T1000 (cell line): ENCODE data around the gene NLGN4X.

ENCODE experiments used
- DNase-seq: peaks from one replicate; lab custom pipeline; 2025; ENCODE audit warnings: mixed read lengths; lab: John Stamatoyannopoulos, UW

The NLGN4X gene

DNA sequence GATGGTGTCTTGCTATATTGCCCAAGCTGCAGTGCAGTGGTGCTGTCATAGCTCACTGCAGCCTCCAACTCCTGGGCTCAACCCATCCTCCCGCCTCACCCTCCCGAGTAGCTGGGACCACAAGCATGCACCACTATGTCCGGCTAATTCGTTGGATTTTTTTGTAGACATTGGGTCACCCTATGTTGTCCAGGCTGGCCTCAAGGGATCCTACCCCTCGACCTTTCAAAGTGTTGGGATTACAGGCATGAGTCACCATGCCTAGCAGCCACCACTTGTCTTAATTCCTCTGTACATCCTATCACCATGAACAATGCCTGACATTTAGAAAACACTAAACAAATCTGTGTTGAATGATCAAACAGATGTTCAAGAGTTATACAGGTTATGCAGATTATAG is 76.7 kb downstream of the NLGN4X start:
- DNase-seq: no peak

DNA sequence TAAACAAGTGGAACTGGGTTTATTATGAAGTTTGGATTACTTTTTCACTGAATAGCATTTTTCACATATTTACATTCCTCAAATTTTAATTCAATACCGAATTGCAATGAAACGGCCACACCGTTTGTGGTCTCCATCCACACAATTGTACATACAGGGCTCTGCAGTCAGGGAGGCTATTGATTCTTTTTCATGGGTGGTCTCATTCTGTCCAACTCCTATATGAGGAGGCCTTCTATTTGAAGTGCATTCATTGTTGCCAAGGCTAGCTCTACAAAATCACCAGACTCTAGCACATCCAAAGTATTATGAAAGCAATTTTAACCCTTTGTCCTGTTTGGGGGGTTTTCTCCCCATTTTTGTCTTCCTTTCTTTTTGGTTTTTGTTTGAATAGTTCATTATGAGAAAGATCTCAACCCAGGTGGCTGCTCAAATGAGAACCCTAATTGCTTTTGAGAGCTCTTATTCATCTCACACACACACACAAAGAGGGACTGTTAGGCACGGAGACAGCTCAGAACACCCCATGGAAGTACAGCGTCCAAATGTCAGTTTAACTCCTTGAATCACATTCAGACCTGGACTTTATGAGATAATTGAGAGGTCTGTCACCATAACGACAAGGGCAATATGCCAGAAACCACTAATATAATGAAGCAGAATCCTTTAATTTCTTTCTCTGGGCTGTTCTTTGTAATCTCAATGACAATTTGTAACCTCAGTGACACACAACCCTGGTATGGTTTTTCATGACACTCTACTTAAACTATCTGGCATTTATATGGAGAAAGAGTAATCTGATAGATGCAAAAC is 79.4 kb downstream of the NLGN4X start:
- DNase-seq: no peak

DNA sequence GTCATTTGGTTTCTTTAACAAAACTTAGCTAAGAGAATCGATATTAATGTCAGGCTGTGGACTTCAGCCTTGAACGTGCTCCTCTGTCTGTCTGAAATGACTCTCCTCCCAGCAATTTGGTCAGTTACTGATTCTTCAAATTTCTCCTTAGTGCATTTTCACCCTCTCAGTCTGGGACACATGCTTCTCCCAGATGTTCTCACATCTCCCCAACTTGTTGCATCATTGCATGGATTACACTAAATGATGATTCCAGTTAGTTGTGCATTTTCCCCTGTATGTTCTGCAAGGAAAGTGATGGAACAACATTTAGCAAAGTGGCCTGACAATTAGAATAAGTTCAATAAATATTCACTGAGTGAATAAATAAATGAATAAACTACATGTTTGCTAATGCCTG is 94.4 kb downstream of the NLGN4X start:
- no peak for DNase-seq

DNA sequence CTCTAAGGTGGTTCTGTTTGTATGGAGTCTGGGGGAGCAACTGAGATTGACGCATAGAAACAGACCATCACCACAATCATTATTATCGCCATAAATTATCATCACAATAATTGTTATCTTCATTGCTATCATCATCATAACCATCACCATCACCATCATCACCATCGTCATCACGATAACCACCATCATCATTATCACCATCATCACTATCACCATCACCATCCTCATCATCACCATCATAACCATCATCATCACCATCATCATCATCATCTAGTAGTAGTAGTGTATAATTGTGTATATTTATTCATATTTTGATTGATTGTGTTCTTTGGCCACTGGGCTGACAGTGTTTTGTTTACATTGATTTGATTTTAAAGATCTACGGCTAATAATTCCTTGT is 95.7 kb downstream of the NLGN4X start:
- no peak for DNase-seq

DNA sequence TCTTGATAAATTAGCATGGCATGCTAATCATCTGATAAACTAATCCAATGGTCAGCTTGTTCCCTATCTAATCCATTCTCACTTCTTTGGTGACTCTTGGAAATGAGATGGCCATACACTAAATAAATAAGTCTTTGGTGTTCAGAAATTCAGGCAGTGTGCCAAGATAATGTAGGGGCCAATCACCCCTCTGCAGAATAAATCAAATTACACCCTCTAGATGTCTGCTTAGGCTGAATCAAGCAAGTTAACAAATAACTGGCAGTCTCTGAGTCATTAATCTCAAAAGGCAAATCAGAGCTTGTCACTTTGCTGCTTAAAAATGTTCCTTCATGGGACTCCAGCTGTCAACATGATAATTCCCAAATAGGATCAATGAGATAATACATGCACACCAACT is 97.4 kb downstream of the NLGN4X start:
- DNase-seq: no peak

DNA sequence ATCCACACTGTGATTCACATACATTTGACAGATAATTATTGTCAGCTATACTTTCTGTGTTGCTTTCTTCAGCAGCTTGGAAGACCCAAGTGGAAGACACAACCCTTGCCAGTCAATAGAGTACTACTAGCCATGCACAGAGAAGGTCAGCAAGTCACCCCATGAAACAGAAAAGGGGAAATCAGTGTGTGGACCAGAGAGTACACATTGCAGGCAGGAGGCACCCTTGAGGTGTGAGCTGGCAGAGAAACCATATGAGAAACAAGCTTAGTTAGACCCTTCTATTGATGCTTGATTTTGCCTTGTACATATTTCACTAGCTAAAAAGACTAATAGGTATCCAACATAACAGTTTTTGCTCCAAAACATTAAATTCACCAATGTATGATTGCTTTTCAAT is 99.5 kb downstream of the NLGN4X start:
- DNase-seq: no peak

DNA sequence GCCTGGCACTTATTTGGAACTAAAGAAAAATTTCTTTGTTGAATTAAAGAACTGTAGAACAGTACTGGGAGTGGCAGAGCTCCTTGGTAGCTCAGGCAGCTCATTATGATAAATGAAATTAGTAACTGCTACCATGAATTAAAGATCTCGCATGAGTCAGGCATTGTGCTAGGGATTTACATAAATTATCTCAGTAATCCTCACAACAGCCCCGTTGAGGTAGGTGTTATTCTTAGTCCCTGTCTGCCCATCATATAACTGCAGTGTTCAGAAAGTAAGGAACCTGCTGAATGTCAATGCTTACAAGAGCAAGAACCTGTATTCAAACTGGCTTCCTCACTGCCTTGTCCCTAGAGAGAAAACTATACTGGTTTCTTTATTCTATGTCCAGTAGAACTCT is 108.3 kb downstream of the NLGN4X start:
- no peak for DNase-seq

DNA sequence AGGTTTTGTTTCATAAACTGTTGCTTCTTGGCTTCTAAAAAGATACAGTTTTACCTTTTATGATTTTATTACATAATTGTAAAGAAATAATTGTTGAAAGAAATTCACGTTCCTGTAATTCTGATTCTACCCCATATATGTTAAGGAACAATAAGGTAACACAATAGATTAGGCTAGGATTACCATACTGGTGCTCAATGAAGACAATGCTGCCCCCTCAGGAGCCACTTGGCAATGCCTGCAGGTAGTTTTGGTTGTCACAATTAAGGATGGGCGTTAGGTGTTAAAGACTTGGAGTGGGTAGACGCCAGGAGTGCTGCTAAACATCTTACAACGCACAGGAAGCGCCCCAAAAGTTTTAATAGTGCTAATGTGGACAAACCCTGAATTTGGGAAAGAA is 133.2 kb downstream of the NLGN4X start:
- no peak for DNase-seq

DNA sequence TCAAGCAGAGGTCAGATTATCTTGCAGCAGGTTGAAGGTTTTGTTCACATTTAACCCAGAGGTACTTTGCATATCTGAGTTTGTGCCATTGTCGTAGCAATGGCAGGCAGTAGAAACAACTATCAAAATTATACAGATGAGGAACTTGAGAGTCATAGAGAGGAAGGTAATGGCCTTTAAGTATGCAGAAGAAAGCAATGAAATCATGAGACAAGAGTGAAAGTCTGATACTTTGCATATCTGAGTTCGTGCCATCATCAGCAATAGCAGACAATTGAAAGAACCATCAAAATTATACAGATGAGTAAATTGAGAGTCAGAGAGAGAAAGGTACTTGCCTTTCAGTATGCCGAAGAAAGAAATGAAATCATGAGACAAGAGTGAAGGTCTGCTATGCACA is 154.1 kb downstream of the NLGN4X start:
- DNase-seq: no peak

DNA sequence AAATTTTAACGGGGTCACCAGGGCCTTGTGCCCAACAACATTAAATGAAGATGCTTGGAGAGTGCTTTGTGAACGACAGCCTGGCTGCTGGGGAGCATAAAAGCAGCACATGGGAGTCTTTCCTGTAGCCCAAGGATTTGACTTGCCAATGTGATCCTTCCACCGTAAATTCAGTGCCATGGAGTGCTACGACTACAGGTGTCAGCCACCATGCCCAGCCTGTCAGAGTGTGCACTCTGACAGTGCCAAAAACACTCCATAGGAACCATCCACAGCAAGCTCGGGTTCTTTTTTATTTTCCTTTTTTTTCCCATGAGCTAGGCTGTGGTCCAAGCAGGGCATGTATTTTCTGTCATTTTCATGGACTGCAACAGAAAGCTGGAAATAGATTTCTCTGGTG is 156.9 kb downstream of the NLGN4X start:
- DNase-seq: no peak

DNA sequence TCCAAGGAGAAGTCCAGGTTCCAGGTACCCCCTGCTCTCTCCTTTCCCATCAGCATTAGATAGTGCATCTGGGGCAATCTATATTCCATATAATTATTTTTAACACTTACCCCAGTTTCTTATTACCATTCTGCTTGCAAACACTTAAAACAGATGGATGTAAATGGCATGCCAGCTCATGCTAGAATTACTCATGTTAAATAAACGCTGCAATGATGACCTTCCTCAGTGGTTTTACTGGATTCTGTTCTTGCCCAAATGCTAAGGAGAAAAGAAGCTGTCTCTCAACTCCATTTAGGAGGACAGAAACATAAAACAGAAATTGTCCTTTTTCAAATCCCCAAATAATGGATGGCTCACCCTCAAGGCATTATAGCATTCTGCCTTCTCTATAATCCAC is 161.1 kb downstream of the NLGN4X start:
- no peak for DNase-seq

DNA sequence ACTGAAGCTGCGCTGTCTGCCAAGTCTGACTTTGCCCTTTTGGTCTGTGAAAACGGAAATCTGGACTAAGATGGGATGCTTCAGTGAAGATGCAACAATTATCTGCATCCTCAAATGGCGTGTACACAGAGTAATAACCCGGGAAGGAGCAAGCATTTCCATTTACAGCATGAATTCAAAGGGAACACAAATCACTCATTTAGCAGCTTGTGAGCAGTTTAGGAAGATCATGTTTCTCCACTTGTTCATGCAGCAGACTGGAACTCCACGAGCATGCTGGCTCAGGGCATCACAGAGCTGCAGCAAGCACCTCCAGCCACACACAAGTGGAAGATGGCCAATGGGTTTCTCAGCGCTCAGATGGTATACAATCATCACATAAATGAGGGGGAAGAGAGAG is 175.5 kb downstream of the NLGN4X start:
- no peak for DNase-seq

DNA sequence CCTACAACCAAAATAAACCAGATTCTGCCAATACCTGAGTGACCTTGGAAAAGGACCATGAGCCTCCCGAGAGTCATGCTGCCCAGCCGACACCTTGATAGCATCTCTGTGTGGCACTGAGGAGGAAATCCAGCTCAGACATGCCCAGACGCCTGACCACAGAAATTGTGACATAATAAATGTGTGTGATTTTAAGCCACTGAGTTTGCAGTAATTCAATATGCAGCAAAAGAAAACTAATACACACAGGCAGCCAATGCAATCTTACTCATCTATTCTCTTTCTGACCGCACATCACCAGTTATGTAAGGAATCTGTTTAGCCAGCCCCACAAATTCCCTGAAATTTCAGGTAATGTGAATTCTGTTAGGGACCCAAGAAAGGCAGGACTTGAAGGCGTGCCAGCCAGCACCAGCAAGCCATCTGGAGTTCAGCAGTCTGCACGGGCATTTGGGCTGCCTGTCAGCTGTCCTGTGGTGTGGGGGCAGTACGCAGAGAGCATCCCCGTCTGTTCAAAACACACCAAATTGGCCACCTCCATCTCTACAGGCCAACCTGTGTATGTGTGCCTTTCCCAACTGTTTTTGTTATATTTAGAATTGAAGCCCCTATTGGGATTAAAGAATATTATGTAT is 176.4 kb downstream of the NLGN4X start:
- no peak for DNase-seq

DNA sequence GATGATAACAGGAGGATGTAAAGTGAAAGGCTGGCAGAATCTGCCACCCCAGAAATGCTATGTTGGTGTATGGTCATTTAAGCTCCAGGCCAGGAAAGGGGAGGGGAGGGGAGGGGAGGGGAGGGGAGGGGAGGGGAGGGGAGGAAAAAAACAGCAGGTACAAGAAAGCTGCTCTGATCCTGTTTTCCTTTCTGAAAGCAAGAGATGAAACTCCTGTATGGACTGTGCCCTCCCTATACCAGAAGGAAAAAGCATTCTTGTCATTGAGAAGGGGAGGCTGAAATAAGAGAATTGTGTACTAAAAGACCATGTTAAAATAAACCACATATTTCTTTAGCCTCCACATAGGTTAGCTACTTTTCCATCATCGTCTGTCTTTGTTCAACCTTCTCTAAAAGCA is 179.5 kb downstream of the NLGN4X start:
- DNase-seq: no peak

DNA sequence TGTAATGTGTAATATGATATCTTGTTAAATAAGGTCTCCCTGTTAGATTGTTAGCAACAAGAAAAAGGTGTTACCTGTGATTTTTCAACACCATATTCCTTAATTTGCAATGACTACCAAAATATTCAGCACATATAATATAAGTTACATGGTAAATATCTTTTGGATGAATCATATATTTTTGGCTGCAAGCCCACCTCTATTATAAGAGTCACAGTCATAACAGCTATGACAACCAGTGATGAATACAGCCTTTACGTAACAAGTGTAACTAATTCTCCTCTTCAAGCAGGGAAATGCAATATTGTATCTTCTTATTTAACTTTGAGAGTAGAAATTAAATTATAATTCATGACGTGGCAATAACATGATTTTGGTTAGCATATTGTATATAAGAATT is 187.0 kb downstream of the NLGN4X start:
- no peak for DNase-seq

DNA sequence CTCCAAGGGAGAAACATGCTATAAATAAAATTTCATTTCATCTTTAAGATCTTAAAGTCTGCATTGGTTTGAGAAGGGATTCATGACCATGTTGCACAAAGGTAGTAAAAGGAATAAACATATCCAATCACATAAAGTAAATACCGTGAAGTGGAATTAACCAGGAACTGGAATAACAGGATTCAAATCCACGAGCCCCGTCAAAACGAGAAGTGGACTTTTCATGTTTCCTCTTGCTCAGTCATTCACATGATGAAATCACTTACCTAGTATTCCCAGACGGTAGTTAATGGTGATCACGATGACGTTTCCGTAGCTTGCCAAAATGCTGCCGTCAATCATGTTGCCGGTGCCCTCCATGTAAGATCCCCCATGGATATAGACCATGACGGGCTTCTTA is 199.7 kb downstream of the NLGN4X start:
- no peak for DNase-seq

DNA sequence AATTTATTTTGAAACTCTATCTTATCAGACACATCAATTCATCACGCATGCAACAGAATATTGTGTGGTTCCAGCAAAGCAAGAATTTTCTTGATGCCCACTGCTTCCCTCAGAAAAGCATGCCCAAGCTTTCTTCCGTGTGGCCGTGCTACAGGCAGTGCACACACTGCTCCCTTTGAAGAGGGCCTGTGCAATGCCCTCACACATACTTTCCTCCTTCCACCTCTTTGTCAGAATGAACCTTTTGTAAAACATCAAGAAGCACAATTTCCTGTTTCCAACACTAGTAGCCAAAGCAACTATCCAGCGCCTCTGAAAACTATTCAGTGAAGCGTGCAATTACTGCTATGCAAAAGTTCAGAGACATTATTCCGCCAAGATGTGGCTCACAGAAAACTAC is 201.7 kb downstream of the NLGN4X start:
- no peak for DNase-seq

DNA sequence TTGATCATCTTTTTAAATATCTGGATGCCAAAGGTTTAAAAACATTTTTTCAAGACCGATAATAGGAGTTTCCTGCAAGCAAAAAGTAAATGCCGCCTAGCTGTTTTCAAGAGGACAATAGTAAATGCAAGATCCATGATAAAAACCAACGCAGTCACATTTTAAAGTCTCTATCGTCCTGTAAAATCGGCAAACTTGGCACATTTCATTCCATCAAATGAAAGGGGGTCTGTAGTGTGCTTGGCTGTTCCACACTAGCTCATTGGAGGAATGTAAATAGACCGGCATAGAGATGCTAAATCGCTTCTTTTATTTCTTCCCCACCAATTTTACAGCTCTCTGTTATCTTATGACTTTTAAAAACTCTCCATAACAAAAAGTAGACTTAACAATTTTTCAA is 202.2 kb downstream of the NLGN4X start:
- no peak for DNase-seq

DNA sequence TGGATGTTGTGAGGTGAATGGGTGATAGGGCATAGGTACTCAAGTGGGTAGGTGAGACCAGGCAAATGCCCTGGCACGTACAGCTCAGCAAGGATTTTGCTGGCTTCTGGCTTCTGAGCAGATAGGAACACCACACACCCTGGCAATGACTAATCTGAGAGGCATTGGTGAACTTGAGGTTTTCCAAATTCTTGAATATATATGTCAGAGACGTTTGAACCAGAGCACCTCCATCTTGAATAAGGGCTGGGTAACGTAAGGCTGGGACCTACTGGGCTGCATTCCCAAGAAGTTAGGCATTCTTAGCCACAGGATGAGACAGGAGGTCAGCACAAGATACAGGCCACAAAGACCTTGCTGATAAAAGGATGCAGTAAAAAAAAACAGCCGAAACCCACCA is 204.5 kb downstream of the NLGN4X start:
- peak; percentile 14 for DNase-seq

DNA sequence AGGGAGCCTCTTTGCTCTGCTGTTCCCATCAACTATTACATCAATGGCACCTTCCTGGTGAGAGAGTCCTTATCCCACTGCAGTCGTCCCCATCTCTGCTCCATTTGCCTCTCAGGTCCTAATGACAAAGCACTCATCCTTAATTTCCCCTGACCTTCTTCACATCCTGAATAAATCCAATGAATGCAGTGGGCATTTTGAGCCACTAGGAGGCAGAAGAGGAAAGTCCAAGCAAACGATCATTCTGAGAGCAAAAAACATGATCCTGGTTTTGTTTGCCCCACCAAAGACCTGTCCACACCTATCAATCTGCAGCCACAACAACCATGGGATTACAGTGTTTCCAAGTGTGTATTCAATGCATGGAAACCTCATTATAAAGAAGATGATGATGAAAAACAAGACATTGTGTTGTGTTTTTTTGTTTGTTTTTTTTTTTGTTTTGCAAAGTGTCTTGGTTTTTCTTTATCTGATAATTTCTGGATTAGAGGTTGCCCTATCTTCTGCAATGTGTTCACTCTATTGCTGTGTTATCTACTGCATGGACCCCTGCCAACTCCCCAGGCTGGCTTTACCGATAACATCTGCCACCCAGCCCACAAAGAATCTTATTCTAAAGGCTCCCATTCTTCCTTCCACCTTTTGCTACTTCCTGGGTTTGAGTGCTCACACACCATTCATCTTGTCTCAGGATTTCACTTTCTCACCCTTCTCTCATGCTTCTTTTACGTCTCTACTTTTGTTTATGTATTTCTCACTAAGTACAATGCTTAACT is 207.2 kb downstream of the NLGN4X start:
- no peak for DNase-seq

DNA sequence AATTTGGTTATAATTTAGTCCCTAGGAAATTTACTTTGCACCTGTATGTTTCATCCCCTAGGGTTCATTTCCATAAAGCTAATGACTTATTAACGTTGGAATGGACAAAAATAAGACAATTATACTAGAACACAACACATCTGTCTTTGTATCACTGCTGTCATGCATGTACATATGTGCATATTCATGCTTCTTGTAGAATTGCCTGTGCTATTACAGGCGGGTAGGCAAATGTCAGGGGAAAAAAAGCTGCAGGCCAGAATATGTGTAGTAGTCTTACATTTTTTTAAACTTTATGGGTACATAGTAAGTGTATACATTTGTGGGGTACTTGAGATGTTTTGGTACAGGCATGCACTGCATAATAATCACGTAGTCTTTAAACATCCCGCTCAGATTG is 209.6 kb downstream of the NLGN4X start:
- no peak for DNase-seq

DNA sequence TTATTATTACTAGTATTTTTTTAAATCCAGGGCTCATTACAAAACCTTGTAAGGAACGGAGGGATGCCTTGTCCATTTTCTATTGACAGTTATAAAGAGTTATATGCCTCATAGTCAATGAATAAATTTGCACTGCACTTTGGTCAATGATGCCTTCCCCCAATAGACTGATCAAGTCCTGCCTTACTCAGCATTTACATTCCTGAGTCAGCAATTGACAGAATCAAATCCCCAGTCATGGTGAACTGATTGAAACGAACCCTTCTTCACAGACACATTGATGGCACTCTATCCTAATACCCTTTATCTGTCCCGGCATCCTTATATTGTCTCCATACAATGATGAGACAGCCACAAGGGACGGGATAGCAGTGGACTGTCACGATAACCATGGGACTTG is 213.2 kb downstream of the NLGN4X start:
- DNase-seq: no peak

DNA sequence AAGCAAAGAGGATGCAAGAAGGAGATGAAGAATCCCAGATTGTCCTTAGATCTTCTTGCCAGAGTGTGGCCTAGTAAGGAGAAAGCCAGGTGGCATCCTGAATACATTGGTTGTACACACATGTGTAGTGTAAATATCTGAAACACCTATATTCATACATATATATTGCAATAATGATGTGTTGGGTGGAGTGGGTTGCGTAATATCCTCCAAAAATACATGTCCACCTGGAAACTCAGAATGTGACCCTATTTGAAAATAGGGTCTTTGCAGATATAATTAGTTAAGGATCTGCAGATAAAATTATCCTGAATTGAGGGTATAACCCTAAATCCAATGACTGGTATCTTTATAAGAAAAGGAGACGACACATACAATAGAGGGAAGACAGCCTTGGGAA is 216.3 kb downstream of the NLGN4X start:
- no peak for DNase-seq
